IgD-negative memory B cell (primary cell): ENCODE measurements around the gene ZNF425. TPM values are rescaled to one million over a fixed set of nuclear protein-coding genes. Genes with fewer than 3 reads are reported as not detected.

ENCODE experiments used
- H3K27ac Mint-ChIP-seq, 3 donors: one replicate each; pipeline ENCODE4 v1.8.0; 2020 to 2022; ENCODE audit warnings: mild to moderate bottlenecking in 3 of 3, mixed read lengths in 3 of 3, moderate library complexity in 1 of 3
- H3K27me3 Mint-ChIP-seq: one replicate; pipeline ENCODE4 v1.8.0; 2021; ENCODE audit warnings: mixed read lengths
- H3K36me3 Mint-ChIP-seq: one replicate; pipeline ENCODE4 v1.8.0; 2020; ENCODE audit warnings: mild to moderate bottlenecking, mixed read lengths
- H3K4me1 Mint-ChIP-seq, 3 donors: one replicate each; pipeline ENCODE4 v1.8.0; 2020 to 2022; ENCODE audit warnings: mixed read lengths in 3 of 3, mild to moderate bottlenecking in 1 of 3
- H3K4me3 Mint-ChIP-seq, 4 donors: one replicate each; pipeline ENCODE4 v1.8.0; 2020 to 2022; ENCODE audit warnings: mild to moderate bottlenecking in 4 of 4, mixed read lengths in 4 of 4, moderate library complexity in 3 of 4
- H3K9me3 Mint-ChIP-seq, 3 donors: one replicate each; pipeline ENCODE4 v1.8.0; 2020 to 2021; ENCODE audit warnings: mixed read lengths in 3 of 3, mild to moderate bottlenecking in 1 of 3
- polyA plus RNA-seq: library from polyadenylated mRNA; unstranded; fragments of 300-500 nt; fragmentation: Illumina TruSeq; gene quantifications from one replicate; pipeline ENCODE4 v1.2.3, GENCODE V29; 2021

ZNF425 gene, protein sequence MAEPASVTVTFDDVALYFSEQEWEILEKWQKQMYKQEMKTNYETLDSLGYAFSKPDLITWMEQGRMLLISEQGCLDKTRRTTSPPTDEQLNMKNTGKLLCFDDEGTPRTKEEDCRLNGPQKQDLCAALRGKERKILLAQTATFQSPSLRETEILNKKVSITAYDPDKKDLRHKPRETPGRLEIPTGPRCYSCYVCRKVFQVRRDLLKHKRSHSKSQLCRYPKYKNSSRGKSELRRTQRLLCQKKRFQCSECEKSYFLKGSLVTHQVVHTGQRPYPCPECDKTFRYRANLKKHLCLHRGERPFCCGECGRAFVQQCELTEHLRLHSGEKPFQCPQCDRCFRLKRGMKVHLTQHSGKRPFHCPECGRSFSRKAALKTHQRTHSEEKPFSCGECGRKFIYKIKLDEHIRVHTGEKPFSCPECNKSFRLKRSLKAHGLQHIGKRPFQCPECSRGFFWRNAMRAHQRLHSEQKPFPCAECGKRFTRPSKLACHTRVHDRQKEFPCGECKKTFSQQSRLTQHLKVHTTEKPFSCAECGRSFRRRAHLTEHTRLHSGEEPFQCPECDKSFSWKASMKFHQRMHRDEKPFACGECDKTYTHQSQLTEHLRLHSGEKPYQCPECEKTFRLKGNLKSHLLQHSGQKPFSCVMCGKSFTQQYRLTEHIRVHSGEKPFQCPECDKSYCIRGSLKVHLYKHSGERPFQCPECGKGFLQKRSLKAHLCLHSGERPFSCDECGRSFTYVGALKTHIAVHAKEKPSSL
- polyA plus RNA-seq, result 0.95 TPM

DNA sequence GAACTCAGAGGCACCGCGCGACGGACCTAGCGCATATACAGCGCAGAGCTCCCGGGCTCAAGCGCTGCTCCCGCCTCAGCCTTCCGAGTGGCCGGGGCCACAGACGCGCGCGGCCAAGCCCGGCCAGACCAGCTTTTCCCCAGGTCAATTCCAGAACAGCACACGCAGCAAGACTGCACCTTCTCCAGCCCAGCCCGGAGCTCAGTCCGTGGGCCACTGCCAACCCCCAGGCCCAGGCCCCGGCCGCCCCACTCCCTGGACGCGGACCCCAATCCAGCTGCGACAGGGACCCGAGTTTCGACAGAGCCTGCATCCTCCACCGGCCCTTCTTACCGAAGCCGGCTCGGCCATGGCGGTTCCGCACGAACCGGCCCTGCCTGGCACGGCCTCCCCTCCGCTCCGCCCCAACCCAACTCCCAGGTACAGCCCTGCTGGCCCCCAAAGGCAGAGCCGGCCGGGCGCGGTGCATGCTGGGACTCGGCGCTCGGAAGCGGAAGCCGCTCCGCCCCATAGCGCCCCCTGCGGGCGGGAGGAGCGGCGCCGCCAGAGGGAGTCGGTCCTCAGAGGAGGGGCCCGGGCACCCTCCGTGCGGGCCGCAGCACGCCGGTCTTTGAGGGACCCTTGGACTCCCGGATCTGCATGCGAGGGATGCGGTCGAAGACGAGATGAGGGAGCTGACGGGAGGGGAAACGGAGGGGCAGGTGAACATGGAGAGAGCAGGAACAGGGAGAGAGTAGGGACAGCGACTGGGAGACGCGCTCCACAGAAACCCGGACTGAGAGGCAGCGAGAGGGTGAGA is at the start of gene ZNF425:
ZNF425 (minus strand) TSS at position 462 of the 799 bp plus-strand sequence; CDS start at position 351, 111 bp downstream.
- H3K4me3 Mint-ChIP-seq, result peak within 1 kb of the TSS; percentile 94 to 100 (median 100)
- peak within 1 kb of the TSS; percentile 94 to 98 (median 98) for H3K27ac Mint-ChIP-seq
- peaks cover 0 to 5% (median 4%) of the 10 kb centered on the region in 3 donors for H3K9me3 Mint-ChIP-seq
- H3K36me3 Mint-ChIP-seq, result peaks cover 6% of the 10 kb centered on the region
- H3K27me3 Mint-ChIP-seq, result no peaks in the 10 kb centered on the region
- H3K4me1 Mint-ChIP-seq, result peaks cover 10 to 20% (median 18%) of the 10 kb centered on the region in 3 donors

DNA sequence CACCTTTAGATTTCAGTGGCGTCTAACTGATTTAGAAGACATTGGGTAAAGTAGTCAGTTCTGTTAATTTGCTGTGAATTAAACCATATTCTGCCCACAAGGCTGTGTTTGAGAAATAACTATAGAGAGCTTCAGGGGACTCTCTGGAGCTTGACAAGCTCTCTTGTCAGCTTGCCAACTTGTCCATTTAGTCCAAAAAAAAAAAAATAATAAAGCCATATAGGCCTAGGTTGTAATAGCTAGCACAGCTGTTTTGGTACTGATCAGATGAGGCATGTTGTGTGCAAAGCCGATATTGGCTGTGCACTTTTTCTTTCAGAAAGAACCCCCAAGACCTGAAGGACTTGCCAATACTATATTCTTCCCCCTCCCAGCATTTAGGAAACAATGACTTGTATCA is 49.0 kb upstream of the ZNF425 start:
- Mint-ChIP-seq H3K27ac (no peak overlapping the region), H3K9me3 (no peaks in the 10 kb centered on the region), H3K4me1 (peaks cover 0 to 2% (median 0%) of the 10 kb centered on the region in 3 donors), H3K27me3 (no peaks in the 10 kb centered on the region), H3K36me3 (peaks cover 2% of the 10 kb centered on the region), H3K4me3 (no peak overlapping the region)

DNA sequence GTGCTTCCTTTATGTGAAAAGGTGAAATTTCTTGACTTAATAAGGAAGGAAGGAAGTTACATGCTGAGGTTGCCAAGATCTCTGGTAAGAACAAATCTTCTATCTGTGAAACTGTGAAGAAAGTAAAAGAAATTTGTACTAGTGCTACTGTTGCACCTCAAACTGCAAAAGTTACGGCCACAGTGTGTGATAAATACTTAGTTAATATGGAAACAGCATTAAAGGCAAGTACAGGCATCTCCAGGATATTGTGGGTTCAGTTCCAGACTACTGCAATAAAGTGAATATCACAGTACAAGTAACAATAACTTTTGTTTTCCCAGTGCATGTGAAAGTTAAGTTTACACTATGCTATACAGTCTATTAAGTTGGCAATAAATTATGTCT is 46.4 kb upstream of the ZNF425 start:
- H3K4me3 Mint-ChIP-seq, result no peak overlapping the region
- no peaks in the 10 kb centered on the region for H3K27me3 Mint-ChIP-seq
- no peaks in the 10 kb centered on the region for H3K4me1 Mint-ChIP-seq
- H3K27ac Mint-ChIP-seq, result no peak overlapping the region
- no peaks in the 10 kb centered on the region for H3K9me3 Mint-ChIP-seq
- no peaks in the 10 kb centered on the region for H3K36me3 Mint-ChIP-seq

DNA sequence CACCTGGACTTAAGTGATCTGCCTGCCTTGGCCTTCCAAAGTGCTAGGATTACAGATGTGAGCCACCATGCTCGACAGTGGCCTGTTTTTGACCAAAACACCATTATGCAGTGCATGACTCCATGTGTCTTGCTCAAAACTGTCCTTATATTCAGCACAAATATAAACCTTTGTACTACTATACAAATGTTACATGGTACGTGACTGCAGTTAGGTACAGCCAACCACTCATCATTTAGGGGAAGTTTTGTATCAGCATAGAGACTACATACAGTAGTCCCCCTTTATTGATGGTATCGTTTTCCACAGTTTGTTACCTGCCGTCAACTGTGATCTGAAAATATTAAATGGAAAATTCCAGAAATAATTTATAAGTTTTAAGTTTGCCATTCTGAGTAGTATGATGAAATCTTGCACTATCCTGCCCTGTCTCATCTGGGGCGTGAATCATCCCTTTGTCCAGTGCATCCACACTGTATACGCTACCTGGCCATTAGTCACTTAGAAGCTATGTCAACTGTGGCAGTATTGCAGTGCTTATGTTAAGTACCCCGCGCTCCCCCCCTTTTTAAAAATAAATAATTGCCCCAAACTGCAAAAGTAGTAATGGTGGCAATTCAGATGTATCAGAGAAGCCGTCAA is 45.9 kb upstream of the ZNF425 start:
- no peaks in the 10 kb centered on the region for H3K27me3 Mint-ChIP-seq

DNA sequence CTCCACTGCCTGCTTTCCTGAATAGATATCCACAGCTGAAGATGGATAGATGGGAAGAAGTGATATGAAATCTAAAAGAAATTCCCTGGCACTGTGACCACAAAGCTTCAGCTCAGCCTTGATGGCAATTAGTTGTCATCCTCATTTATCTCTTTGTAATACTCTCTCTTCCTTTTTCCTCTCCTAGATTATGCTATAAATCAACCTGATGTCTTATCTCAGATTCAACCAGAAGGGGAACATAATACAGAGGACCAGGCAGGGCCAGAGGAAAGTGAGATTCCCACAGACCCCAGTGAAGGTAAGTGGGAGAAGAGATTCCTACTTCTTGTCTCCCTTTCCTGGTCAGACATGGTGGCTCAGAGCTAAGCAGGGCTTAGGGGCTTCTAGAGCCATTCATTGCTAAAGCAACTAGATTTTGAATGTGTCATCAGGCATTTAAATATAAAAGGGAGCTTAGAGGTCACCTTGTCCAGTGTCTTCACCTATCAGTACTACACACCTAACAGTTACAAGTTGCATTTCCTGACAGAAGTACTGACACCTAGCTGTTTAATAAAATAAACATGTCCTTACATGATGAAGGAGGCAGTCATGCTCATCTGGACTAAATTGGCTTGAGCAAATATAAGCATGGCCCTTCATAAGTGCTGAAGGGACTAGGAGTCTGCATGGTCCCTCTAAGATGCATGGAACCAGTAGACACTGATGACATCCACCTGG is 40.7 kb upstream of the ZNF425 start:
- Mint-ChIP-seq H3K36me3 (peaks cover 1% of the 10 kb centered on the region), H3K27me3 (no peaks in the 10 kb centered on the region), H3K4me3 (no peak overlapping the region), H3K4me1 (peaks cover 0 to 4% (median 0%) of the 10 kb centered on the region in 3 donors), H3K9me3 (no peaks in the 10 kb centered on the region), H3K27ac (peak overlapping the region in 1 of 3 donors; percentile 23)

More for the DNA sequence above, 45.9 kb upstream of the ZNF425 start:
- no peak overlapping the region for H3K27ac Mint-ChIP-seq
- H3K4me3 Mint-ChIP-seq, result no peak overlapping the region
- H3K4me1 Mint-ChIP-seq, result no peaks in the 10 kb centered on the region
- H3K9me3 Mint-ChIP-seq, result no peaks in the 10 kb centered on the region
- H3K36me3 Mint-ChIP-seq, result no peaks in the 10 kb centered on the region

DNA sequence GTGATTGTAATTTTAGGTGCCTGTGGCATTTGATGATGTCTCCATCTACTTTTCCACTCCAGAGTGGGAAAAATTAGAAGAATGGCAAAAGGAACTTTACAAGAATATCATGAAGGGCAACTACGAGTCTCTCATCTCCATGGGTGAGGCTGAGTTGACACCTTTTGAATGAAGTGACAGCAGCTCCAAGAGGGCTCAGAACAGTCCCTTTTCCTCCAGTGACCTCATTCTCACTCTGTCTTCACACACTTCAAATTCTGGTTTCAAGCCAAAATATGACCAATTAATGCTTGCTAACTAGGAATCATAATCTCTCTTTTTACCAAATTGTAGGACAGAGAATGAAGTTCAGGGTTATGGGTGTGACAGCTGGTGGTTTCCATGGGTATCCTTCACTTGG is 40.0 kb upstream of the ZNF425 start:
- H3K27ac Mint-ChIP-seq, result peak overlapping the region in 1 of 3 donors; percentile 23
- H3K4me1 Mint-ChIP-seq, result peaks cover 1 to 4% (median 4%) of the 10 kb centered on the region in 3 donors
- H3K9me3 Mint-ChIP-seq, result no peaks in the 10 kb centered on the region
- peaks cover 1% of the 10 kb centered on the region for H3K36me3 Mint-ChIP-seq
- H3K4me3 Mint-ChIP-seq, result no peak overlapping the region
- H3K27me3 Mint-ChIP-seq, result no peaks in the 10 kb centered on the region

DNA sequence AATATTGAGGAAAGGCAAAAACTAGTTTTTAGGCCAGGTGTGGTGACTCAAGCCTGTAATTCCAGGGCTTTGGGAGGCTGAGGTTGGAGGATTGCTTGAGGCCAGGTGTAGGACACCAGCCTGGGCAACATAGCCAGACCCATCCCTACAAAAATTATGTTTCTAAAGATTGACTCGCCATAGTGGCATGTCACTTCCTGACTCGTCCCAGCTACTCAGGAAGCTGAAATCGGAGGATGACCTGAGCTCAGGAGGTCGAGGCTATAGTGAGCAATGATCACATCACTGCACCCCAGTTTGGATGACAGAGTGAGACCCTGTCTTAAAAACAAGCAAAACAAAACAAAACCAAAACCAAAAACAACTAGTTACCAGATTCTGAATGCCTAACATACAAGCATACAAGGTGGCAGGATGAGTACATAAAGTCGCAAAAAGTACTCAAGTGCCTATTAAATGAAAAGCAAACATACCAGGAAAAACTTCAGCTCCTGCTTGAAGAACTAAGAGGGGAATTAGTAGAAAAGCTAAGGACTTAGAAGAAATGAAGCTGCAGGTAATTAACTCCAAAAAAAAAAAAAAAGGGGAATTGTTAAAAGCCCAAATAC is 35.2 kb upstream of the ZNF425 start:
- H3K4me1 Mint-ChIP-seq, result peaks cover 8 to 14% (median 9%) of the 10 kb centered on the region in 3 donors
- no peak overlapping the region for H3K4me3 Mint-ChIP-seq
- H3K27ac Mint-ChIP-seq, result peak overlapping the region in 2 of 3 donors; percentile 10 to 43
- peaks cover 7% of the 10 kb centered on the region for H3K36me3 Mint-ChIP-seq
- no peaks in the 10 kb centered on the region for H3K9me3 Mint-ChIP-seq
- H3K27me3 Mint-ChIP-seq, result no peaks in the 10 kb centered on the region

DNA sequence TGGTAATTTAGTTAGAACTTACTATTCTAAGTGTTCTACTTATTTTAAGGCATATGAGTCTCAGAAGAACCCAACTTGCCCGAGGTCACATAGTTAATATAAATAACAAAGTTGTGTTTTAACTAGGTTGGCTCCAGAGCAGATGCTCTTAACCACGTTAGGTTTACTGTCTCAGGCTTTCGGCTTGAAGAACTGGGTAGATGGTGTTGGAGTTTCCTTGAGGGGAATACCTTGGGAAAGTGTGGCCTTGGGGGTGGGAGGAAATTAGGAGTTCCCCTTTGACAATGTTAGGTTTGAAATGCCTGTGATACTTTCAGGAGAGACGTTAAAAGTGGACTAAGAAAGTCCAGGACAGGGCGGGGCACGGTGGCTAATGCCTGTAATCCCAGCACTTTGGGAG is 30.8 kb upstream of the ZNF425 start:
- Mint-ChIP-seq H3K27ac (no peak overlapping the region), H3K27me3 (no peaks in the 10 kb centered on the region), H3K4me1 (peaks cover 9 to 18% (median 17%) of the 10 kb centered on the region in 3 donors), H3K36me3 (peaks cover 10% of the 10 kb centered on the region), H3K4me3 (no peak overlapping the region), H3K9me3 (peaks cover 0 to 2% (median 0%) of the 10 kb centered on the region in 3 donors)

DNA sequence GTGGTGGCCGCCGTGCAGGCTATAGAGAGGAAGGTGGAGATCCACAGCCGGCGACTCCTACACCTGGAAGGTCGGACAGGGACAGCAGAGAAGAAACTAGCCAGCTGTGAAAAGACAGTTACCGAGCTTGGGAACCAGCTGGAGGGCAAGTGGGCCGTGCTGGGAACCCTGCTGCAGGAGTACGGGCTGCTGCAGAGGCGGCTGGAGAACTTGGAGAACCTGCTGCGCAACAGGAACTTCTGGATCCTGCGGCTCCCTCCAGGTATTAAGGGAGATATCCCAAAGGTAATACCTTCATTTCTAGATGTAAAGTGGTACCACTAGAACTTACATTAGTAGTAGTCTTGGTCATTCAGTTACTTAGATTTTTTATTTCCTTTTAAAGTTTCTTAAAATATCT is 27.9 kb upstream of the ZNF425 start:
- no peaks in the 10 kb centered on the region for H3K27me3 Mint-ChIP-seq
- H3K4me1 Mint-ChIP-seq, result peaks cover 9 to 20% (median 17%) of the 10 kb centered on the region in 3 donors
- H3K4me3 Mint-ChIP-seq, result no peak overlapping the region
- H3K9me3 Mint-ChIP-seq, result peaks cover 0 to 2% (median 0%) of the 10 kb centered on the region in 3 donors
- peak overlapping the region in 1 of 3 donors; percentile 71 for H3K27ac Mint-ChIP-seq
- H3K36me3 Mint-ChIP-seq, result peaks cover 10% of the 10 kb centered on the region

DNA sequence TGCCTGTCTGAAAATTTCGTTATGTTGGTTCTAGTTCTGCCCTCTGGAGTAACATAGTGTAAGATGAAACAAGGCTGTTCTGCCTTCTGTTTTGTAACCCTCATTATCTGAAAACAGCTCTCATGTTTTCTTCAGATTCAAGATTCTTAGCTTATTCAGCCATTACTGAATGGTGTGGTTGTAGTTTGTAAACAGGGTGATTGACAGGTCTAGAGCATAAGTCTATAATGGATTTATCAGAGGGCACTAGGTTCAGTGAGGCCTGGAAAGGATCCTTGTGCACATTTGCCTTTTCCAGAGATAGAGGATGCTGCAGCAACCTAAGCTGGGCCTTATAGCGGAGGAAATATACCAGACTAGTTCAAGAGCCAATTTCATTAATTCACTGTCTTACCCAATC is 27.2 kb upstream of the ZNF425 start:
- Mint-ChIP-seq H3K9me3 (peaks cover 0 to 2% (median 0%) of the 10 kb centered on the region in 3 donors), H3K27ac (no peak overlapping the region), H3K4me3 (no peak overlapping the region), H3K27me3 (no peaks in the 10 kb centered on the region), H3K4me1 (peaks cover 12 to 23% (median 16%) of the 10 kb centered on the region in 3 donors), H3K36me3 (peaks cover 10% of the 10 kb centered on the region)

DNA sequence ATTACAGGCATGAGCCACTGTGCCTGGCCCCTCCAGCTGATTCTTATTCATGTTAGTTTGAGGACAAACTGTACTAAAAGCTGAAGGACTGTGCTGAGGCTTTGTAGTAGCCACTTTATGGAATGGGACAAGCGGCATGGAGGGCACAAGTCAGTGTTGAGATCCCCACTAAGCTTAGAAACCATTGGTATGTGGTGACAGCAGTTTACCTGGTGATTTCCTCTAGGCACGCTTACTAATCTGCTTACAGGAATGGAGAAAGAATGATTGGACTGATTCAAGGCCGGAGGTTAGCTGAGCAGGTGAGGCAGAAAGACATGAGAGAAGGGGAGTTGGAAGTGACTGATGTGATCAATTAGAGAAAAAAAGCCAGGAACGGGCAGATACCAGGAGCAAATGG is 24.9 kb upstream of the ZNF425 start:
- Mint-ChIP-seq H3K36me3 (peaks cover 5% of the 10 kb centered on the region), H3K4me1 (peaks cover 17 to 22% (median 17%) of the 10 kb centered on the region in 3 donors), H3K4me3 (peak overlapping the region in 1 of 4 donors; percentile 79), H3K27ac (peak overlapping the region in 1 of 3 donors; percentile 82), H3K27me3 (no peaks in the 10 kb centered on the region), H3K9me3 (peaks cover 0 to 1% (median 0%) of the 10 kb centered on the region in 3 donors)

DNA sequence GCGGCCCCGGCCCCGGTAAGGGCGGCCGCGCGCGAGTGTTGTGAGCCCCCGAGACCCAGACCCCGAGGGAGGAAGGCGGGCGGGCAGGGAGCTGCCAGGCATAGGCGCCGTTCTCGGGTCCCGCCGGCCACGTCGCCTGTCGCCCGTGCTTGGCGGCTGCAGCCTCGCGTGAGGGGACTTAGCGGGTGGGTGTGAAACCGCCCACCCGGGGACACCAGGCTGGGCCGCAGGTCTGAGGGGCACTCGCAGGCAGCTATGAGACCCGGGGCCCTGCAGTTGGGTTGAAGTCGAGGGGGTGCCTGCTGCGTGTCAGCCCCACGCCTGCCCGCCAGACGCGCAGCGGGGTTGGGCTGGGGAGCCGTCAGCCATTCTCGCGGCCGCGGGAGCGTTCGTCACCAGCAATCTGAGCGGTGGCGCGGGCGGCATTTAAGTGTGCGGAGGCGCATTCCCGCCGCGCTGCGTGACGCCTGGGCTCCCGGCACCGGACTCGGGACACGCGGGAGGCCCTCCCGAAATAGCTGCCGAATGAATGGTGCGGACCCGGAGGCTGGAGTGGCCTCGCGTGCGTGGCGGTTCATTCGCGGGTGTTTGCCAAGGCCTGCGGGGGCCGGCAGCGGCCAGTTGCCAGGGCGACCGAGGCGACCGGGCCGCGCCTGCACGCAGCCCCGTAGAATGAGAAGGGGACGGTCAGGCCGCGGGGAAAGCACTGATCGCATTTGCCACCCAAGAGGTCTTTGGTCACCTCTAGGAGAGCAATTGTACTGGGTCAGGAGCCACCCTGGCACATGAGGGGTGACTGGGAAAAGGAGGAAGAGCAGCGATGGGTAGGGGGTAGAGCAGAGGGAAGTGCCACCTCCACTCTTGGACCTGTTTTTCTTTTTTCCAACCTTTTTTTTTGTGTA is 21.9 kb upstream of the ZNF425 start:
- H3K4me3 Mint-ChIP-seq, result peak overlapping the region; percentile 90 to 99 (median 96)
- peak overlapping the region; percentile 74 to 90 (median 90) for H3K27ac Mint-ChIP-seq
- peaks cover 21 to 26% (median 24%) of the 10 kb centered on the region in 3 donors for H3K4me1 Mint-ChIP-seq
- no peaks in the 10 kb centered on the region for H3K36me3 Mint-ChIP-seq
- H3K27me3 Mint-ChIP-seq, result no peaks in the 10 kb centered on the region
- H3K9me3 Mint-ChIP-seq, result no peaks in the 10 kb centered on the region
